GM12801 (cell line): ENCODE results near the gene IP6K1.

ENCODE experiments used
- CTCF ChIP-seq: IDR thresholded peaks from one replicate; pipeline ENCODE4 v1.5.1; 2011; ENCODE audit warnings: control low read depth; ENCODE audit not compliant: insufficient read length; ENCODE audit errors: extremely low read depth

The IP6K1 gene

GRCh38 chr3:49786357-49787181, at the start of gene IP6K1:
TSS of gene IP6K1 (minus strand) at chr3:49786542. CDS start at chr3:49748040, 38,502 bp downstream.
- TF ChIP-seq CTCF = no peak

GRCh38 chr3:49831341-49831740, 45.0 kb upstream of the IP6K1 start:
- TF ChIP-seq CTCF = no peak

GRCh38 chr3:49826016-49826415, 39.7 kb upstream of the IP6K1 start:
- TF ChIP-seq CTCF = no peak

- TF ChIP-seq CTCF = no peak
Measured at GRCh38 chr3:49813497-49814174, 27.3 kb upstream of the IP6K1 start, which contains the start of gene UBA7. TSS of gene UBA7 (minus strand) at chr3:49813953. CDS start at chr3:49813787, 166 bp downstream.

- TF ChIP-seq CTCF = no peak
Measured at GRCh38 chr3:49812916-49813496, 26.7 kb upstream of the IP6K1 start.

- no peak for TF ChIP-seq CTCF
Measured at GRCh38 chr3:49807431-49808114, 21.2 kb upstream of the IP6K1 start.

- TF ChIP-seq CTCF = no peak
Measured at GRCh38 chr3:49806850-49807249, 20.5 kb upstream of the IP6K1 start.
